DOHH2 (cell line): ENCODE results near the gene COX4I1.

ENCODE experiments used
- CTCF ChIP-seq: fragments of 200-600 bp; sonication (generic); IDR thresholded peaks from one replicate; pipeline ENCODE4 v1.5.1; 2014; ENCODE audit warnings: antibody characterized with exemption, mild to moderate bottlenecking, low read depth, low read length; ENCODE audit not compliant: poor library complexity, severe bottlenecking
- EZH2phosphoT487 ChIP-seq: fragments of 200-600 bp; sonication (generic); IDR thresholded peaks from 2 replicates; pipeline ENCODE4 v1.6.1; 2017; ENCODE audit warnings: borderline replicate concordance, mild to moderate bottlenecking, antibody characterized with exemption, low read length, moderate library complexity, mixed read lengths

DNA sequence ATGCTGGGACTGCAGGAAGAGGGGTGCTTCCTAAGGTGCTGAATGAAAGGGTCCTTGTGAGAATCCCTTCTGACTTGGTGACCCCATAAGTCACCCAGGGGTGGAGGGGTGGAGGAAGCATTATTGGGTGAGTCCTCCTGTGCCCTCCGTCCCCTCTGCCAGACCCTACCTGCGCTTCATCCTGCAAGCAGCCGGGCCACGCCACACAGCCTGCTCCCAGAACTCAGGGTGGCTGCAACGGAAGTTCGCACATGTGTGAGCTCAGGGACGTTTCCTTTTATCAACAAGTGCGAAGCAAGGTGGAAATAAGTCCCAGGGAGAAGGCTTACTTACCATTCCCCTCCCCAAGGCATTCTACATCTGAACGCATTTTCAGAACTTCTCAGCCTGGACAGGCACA lies 40.9 kb downstream of the COX4I1 start:
- TF ChIP-seq CTCF: no peak
- TF ChIP-seq EZH2phosphoT487: no peak
